ENCODE results near the gene PGM1. TPM values are rescaled to one million over a fixed set of nuclear protein-coding genes. Genes with fewer than 3 reads are reported as not detected.

Gene PGM1
- total RNA-seq, 1 donor = 128 TPM

- Histone ChIP-seq H3K4me2 (ENCODE audit: insufficient read depth, low read length) (peak overlapping the region; percentile 93), H3K27ac (ENCODE audit: low read depth, low read length) (peak overlapping the region; percentile 80), H3K4me3 (ENCODE audit: insufficient read depth, low read length) (peak overlapping the region; percentile 96), H3K4me1 (ENCODE audit: insufficient read depth, low read length) (peaks cover 16% of the 10 kb centered on the region), H2AFZ (ENCODE audit: low read length) (peak overlapping the region; percentile 98), H3K27me3 (ENCODE audit: insufficient read depth, low read length) (no peaks in the 10 kb centered on the region), H3K9me3 (ENCODE audit: low read depth, low read length) (no peaks in the 10 kb centered on the region), H3K79me2 (ENCODE audit: insufficient read depth, low read length) (peaks cover 38% of the 10 kb centered on the region), H4K20me1 (ENCODE audit: insufficient read depth, low read length) (peaks cover 15% of the 10 kb centered on the region), H3K36me3 (ENCODE audit: insufficient read depth, low read length) (no peaks in the 10 kb centered on the region)
- TF ChIP-seq CTCF (IDR thresholded peaks at IDR 0.05; ENCODE audit: extremely low read depth, low read depth, low read length) = no peak
- DNase-seq (ENCODE audit: insufficient read length, low spot score, missing footprints) = peak; percentile 82
Measured at GRCh38 chr1:63593886-63594605, 835 bp downstream of the PGM1 start.

GRCh38 chr1:63595435-63595834 is 2.2 kb downstream of the PGM1 start:
- H3K4me2 ChIP-seq (ENCODE audit: insufficient read depth, low read length) = no peak overlapping the region
- no peak overlapping the region for H2AFZ ChIP-seq (ENCODE audit: low read length)
- no peaks in the 10 kb centered on the region for H3K9me3 ChIP-seq (ENCODE audit: low read depth, low read length)
- H3K4me1 ChIP-seq (ENCODE audit: insufficient read depth, low read length) = peaks cover 6% of the 10 kb centered on the region
- TF ChIP-seq CTCF (IDR thresholded peaks at IDR 0.05; ENCODE audit: extremely low read depth, low read depth, low read length) = no peak
- no peak for DNase-seq (ENCODE audit: insufficient read length, low spot score, missing footprints)
- no peak overlapping the region for H3K4me3 ChIP-seq (ENCODE audit: insufficient read depth, low read length)
- peaks cover 18% of the 10 kb centered on the region for H4K20me1 ChIP-seq (ENCODE audit: insufficient read depth, low read length)
- no peaks in the 10 kb centered on the region for H3K27me3 ChIP-seq (ENCODE audit: insufficient read depth, low read length)
- H3K79me2 ChIP-seq (ENCODE audit: insufficient read depth, low read length) = peaks cover 40% of the 10 kb centered on the region
- H3K27ac ChIP-seq (ENCODE audit: low read depth, low read length) = no peak overlapping the region
- no peaks in the 10 kb centered on the region for H3K36me3 ChIP-seq (ENCODE audit: insufficient read depth, low read length)

GRCh38 chr1:63599799-63600198 is 6.6 kb downstream of the PGM1 start:
- Histone ChIP-seq H3K27ac (ENCODE audit: low read depth, low read length) (no peak overlapping the region), H3K9me3 (ENCODE audit: low read depth, low read length) (no peaks in the 10 kb centered on the region), H3K27me3 (ENCODE audit: insufficient read depth, low read length) (no peaks in the 10 kb centered on the region), H3K4me2 (ENCODE audit: insufficient read depth, low read length) (no peak overlapping the region), H3K4me1 (ENCODE audit: insufficient read depth, low read length) (no peaks in the 10 kb centered on the region), H3K36me3 (ENCODE audit: insufficient read depth, low read length) (no peaks in the 10 kb centered on the region), H2AFZ (ENCODE audit: low read length) (no peak overlapping the region), H4K20me1 (ENCODE audit: insufficient read depth, low read length) (peaks cover 23% of the 10 kb centered on the region), H3K4me3 (ENCODE audit: insufficient read depth, low read length) (no peak overlapping the region), H3K79me2 (ENCODE audit: insufficient read depth, low read length) (peaks cover 65% of the 10 kb centered on the region)
- TF ChIP-seq CTCF (IDR thresholded peaks at IDR 0.05; ENCODE audit: extremely low read depth, low read depth, low read length) = no peak
- DNase-seq (ENCODE audit: insufficient read length, low spot score, missing footprints) = no peak

- Histone ChIP-seq H3K4me1 (ENCODE audit: insufficient read depth, low read length) (no peaks in the 10 kb centered on the region), H3K4me2 (ENCODE audit: insufficient read depth, low read length) (no peak overlapping the region), H3K36me3 (ENCODE audit: insufficient read depth, low read length) (no peaks in the 10 kb centered on the region), H3K27ac (ENCODE audit: low read depth, low read length) (no peak overlapping the region), H2AFZ (ENCODE audit: low read length) (no peak overlapping the region), H3K27me3 (ENCODE audit: insufficient read depth, low read length) (no peaks in the 10 kb centered on the region), H3K79me2 (ENCODE audit: insufficient read depth, low read length) (peaks cover 66% of the 10 kb centered on the region), H4K20me1 (ENCODE audit: insufficient read depth, low read length) (peaks cover 23% of the 10 kb centered on the region), H3K9me3 (ENCODE audit: low read depth, low read length) (no peaks in the 10 kb centered on the region), H3K4me3 (ENCODE audit: insufficient read depth, low read length) (no peak overlapping the region)
- no peak for DNase-seq (ENCODE audit: insufficient read length, low spot score, missing footprints)
- no peak for TF ChIP-seq CTCF (IDR thresholded peaks at IDR 0.05; ENCODE audit: extremely low read depth, low read depth, low read length)
Measured at GRCh38 chr1:63600248-63600647, 7.0 kb downstream of the PGM1 start.

Measured in osteoblast (primary cell).